ENCODE data around the gene PHLPP1.
"Not testable (repeated sequence)": the region's sequence is repeated elsewhere in the genome, so short reads cannot be mapped to it uniquely, and the experiment has no call there.

The PHLPP1 gene

GRCh38 chr18:62715436-62715758 is at the start of gene PHLPP1:
Gene PHLPP1, plus strand, starts transcription at chr18:62715541. Its CDS starts 143 bp downstream, at chr18:62715684.
- DNase-seq (ENCODE audit: low read depth) = no peak

GRCh38 chr18:62669225-62669624 is 46.1 kb upstream of the PHLPP1 start:
- no peak for DNase-seq (ENCODE audit: low read depth)

- DNase-seq (ENCODE audit: low read depth) = no peak
These were observed 44.8 kb upstream of the PHLPP1 start for GRCh38 chr18:62670573-62670972.

- no peak for DNase-seq (ENCODE audit: low read depth)
These were observed 42.7 kb upstream of the PHLPP1 start for GRCh38 chr18:62672600-62672999.

GRCh38 chr18:62678847-62679485 is 36.4 kb upstream of the PHLPP1 start:
- no peak for DNase-seq (ENCODE audit: low read depth)

GRCh38 chr18:62682371-62682770 is 33.0 kb upstream of the PHLPP1 start:
- no peak for DNase-seq (ENCODE audit: low read depth)

- DNase-seq (ENCODE audit: low read depth) = no peak
These were observed 31.4 kb upstream of the PHLPP1 start for GRCh38 chr18:62683935-62684334.

- no peak for DNase-seq (ENCODE audit: low read depth)
These were observed 26.5 kb upstream of the PHLPP1 start for GRCh38 chr18:62688743-62689317.

- no peak for DNase-seq (ENCODE audit: low read depth)
These were observed 25.0 kb upstream of the PHLPP1 start for GRCh38 chr18:62690236-62690815.

GRCh38 chr18:62693659-62694058 is 21.7 kb upstream of the PHLPP1 start:
- no peak for DNase-seq (ENCODE audit: low read depth)

- DNase-seq (ENCODE audit: low read depth) = no peak
These were observed 17.7 kb upstream of the PHLPP1 start for GRCh38 chr18:62697636-62698035.

- no peak for DNase-seq (ENCODE audit: low read depth)
These were observed 13.1 kb upstream of the PHLPP1 start for GRCh38 chr18:62702259-62702658.

GRCh38 chr18:62706879-62707278 is 8.5 kb upstream of the PHLPP1 start:
- DNase-seq (ENCODE audit: low read depth) = not testable (repeated sequence)

GRCh38 chr18:62709908-62710307 is 5.4 kb upstream of the PHLPP1 start:
- not testable (repeated sequence) for DNase-seq (ENCODE audit: low read depth)

GRCh38 chr18:62710417-62710816 is 4.9 kb upstream of the PHLPP1 start:
- DNase-seq (ENCODE audit: low read depth) = no peak

- DNase-seq (ENCODE audit: low read depth) = no peak
These were observed 3.6 kb upstream of the PHLPP1 start for GRCh38 chr18:62711781-62712180.

GRCh38 chr18:62713651-62714247 is 1.6 kb upstream of the PHLPP1 start:
- no peak for DNase-seq (ENCODE audit: low read depth)

GRCh38 chr18:62714671-62715435 is 488 bp upstream of the PHLPP1 start:
- peak; percentile 81 for DNase-seq (ENCODE audit: low read depth)

- DNase-seq (ENCODE audit: low read depth) = peak; percentile 18
These were observed 646 bp downstream of the PHLPP1 start for GRCh38 chr18:62715759-62716615.

- DNase-seq (ENCODE audit: low read depth) = peak; percentile 12
These were observed 1.4 kb downstream of the PHLPP1 start for GRCh38 chr18:62716619-62717168.

GRCh38 chr18:62717169-62717924 is 2.0 kb downstream of the PHLPP1 start:
- peak; percentile 17 for DNase-seq (ENCODE audit: low read depth)
